Testis (tissue), 3 donors: Measurements from ENCODE around the gene CRIP3. TPM values are rescaled to one million over a fixed set of nuclear protein-coding genes. Genes with fewer than 3 reads are reported as not detected.

Experiments
- DNase-seq: peaks from one replicate; pipeline ENCODE4 v3.0.0-alpha.2; 2019
- H3K27ac ChIP-seq, 2 donors: fragments of 200-600 bp; sonication (generic); one replicate each; pipeline ENCODE4 v1.5.1; 2019
- H3K27me3 ChIP-seq: fragments of 200-600 bp; sonication (generic); one replicate; pipeline ENCODE4 v1.5.1; 2019
- H3K36me3 ChIP-seq: fragments of 200-600 bp; sonication (generic); one replicate; pipeline ENCODE4 v1.5.1; 2017; ENCODE audit warnings: low read depth; ENCODE audit errors: missing control alignments
- H3K4me1 ChIP-seq: fragments of 200-600 bp; sonication (generic); one replicate; pipeline ENCODE4 v1.5.1; 2019
- H3K4me3 ChIP-seq, 2 donors: fragments of 200-600 bp; sonication (generic); one replicate each; pipeline ENCODE4 v1.5.1; 2017 to 2019
- H3K9me3 ChIP-seq: fragments of 200-600 bp; sonication (generic); one replicate; pipeline ENCODE4 v1.5.1; 2017
- POLR2A ChIP-seq: fragments of 450-650 bp; IDR thresholded peaks from one replicate; pipeline ENCODE4 v1.6.1; 2017; ENCODE audit warnings: antibody characterized with exemption, mild to moderate bottlenecking, moderate library complexity
- WGBS, 2 donors: methylation state at CpG; one replicate each; pipeline ENCODE4 v1.1.5; 2018; 5-methylcytosine and 5-hydroxymethylcytosine counted together
- intact Hi-C: fragments of 100-400 bp; cut with DNase I; formaldehyde crosslinking; loops from one replicate; pipeline ENCODE4 v1.15.1; 2023; ENCODE audit warnings: low total_unique reads
- polyA plus RNA-seq: library from polyadenylated mRNA; stranded (reverse); fragments of 350-450 nt; fragmentation: Illumina TruSeq; extraction: RNeasy Lipid Tissue Mini Kit (QIAGEN cat#74804); gene quantifications from one replicate; pipeline ENCODE4 v1.2.3, GENCODE V29; 2014; ENCODE audit warnings: low read depth, low replicate concordance; ENCODE audit not compliant: insufficient read depth
- total RNA-seq, 2 donors: library from RNA; depleted of rRNA; stranded (reverse); fragments of >200 nt; gene quantifications; one replicate each; pipeline ENCODE4 v1.2.3, GENCODE V29; 2016
- TF ChIP-seq, protein P1 (sequence below), 3 experiments: fragments of 450-650 bp in 2 of 3; fragments of 200-600 bp in 1 of 3; sonication (generic) in 1 of 3; IDR thresholded peaks; one replicate each; pipeline ENCODE4 v1.5.1; 2016 to 2019; ENCODE audit warnings: antibody characterized with exemption in 3 of 3, mild to moderate bottlenecking in 2 of 3, moderate library complexity in 1 of 3

The CRIP3 gene
- total and polyA plus RNA-seq, 3 donors from 2014 or later = 13.4 to 34.3 (median 33.4) TPM

DNA sequence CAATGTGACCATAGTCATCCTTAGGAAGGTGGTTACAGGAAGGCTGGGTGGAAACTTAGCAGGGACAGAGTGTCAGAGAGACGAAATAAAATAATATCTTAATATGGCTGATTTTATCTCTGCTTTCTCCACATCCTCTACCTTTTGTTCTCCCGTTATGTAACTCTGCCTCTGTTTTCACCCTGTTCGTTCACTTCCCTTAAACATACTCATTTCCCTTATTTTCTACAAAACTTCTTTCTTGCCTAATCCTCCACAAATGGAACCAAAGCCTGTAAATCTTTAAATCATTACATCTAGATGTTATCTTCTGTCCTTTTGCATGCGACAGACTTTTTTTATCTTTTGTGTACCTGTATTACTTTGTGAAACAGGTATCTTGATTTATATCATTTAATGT is 23.3 kb upstream of the CRIP3 start:
- intact Hi-C loops = no loop called here
- TF ChIP-seq POLR2A = no peak
- TF ChIP-seq, protein P1, sequence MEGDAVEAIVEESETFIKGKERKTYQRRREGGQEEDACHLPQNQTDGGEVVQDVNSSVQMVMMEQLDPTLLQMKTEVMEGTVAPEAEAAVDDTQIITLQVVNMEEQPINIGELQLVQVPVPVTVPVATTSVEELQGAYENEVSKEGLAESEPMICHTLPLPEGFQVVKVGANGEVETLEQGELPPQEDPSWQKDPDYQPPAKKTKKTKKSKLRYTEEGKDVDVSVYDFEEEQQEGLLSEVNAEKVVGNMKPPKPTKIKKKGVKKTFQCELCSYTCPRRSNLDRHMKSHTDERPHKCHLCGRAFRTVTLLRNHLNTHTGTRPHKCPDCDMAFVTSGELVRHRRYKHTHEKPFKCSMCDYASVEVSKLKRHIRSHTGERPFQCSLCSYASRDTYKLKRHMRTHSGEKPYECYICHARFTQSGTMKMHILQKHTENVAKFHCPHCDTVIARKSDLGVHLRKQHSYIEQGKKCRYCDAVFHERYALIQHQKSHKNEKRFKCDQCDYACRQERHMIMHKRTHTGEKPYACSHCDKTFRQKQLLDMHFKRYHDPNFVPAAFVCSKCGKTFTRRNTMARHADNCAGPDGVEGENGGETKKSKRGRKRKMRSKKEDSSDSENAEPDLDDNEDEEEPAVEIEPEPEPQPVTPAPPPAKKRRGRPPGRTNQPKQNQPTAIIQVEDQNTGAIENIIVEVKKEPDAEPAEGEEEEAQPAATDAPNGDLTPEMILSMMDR (IDR thresholded peaks at IDR 0.05) = no peak
- H3K9me3 ChIP-seq = no peaks in the 10 kb centered on the region
- H3K36me3 ChIP-seq = no peaks in the 10 kb centered on the region
- WGBS, 2 donors = 65 to 85% methylated on average over 4 of the region's 4 CpGs
- DNase-seq = no peak
- no peaks in the 10 kb centered on the region for H3K27me3 ChIP-seq
- H3K27ac ChIP-seq = no peak overlapping the region
- H3K4me3 ChIP-seq = no peak overlapping the region
- no peaks in the 10 kb centered on the region for H3K4me1 ChIP-seq

DNA sequence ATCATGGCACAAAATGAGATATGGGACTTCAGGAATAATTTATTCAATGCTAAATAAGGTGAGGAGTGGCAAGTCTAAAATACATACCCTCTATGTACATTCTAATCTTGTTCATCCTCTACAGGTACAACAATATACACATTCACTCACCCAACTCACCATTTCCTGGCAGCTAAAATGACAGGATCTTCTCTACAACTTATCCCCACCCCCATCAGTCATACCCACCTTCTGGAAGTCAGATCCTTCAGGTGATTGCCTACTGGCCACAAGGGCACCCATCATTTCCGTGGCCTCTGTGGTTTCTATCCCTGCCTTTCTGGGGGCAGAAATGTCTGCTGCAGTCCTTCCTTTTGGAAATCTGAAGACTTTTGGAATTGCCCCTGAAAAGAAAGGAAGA is 22.8 kb upstream of the CRIP3 start:
- Histone ChIP-seq H3K36me3 (no peaks in the 10 kb centered on the region), H3K27me3 (no peaks in the 10 kb centered on the region), H3K4me3 (no peak overlapping the region), H3K9me3 (no peaks in the 10 kb centered on the region), H3K4me1 (no peaks in the 10 kb centered on the region), H3K27ac (no peak overlapping the region)
- TF ChIP-seq, protein P1 (IDR thresholded peaks at IDR 0.05) = no peak
- no peak for TF ChIP-seq POLR2A
- WGBS, 2 donors = 88 to 100% methylated on average over 1 of the region's 1 CpG
- intact Hi-C loops = no loop called here
- DNase-seq = no peak

DNA sequence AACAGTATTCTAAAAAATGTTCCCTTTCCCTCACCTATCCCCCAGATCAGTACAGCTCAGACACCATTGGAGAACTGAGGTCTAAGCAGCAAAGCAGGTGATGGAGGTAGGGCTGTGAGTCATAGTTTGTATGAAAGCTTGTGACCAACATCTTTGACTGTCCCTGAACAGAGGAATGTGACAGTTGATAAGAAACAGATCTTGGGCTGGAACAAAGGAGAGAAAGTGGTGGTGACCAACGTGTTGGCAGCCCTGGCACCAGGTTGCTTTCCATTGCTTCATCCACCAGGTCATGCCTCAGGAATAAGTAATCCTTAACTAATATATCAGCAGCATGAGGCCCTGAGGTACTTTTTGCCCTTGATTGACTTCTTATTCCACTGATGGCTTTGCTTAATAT is 19.9 kb upstream of the CRIP3 start:
- H3K27me3 ChIP-seq = no peaks in the 10 kb centered on the region
- no peak for TF ChIP-seq POLR2A
- TF ChIP-seq, protein P1 (IDR thresholded peaks at IDR 0.05) = no peak
- H3K36me3 ChIP-seq = no peaks in the 10 kb centered on the region
- H3K4me3 ChIP-seq = no peak overlapping the region
- no peak overlapping the region for H3K27ac ChIP-seq
- 60 to 61% methylated on average over 1 of the region's 1 CpG for WGBS, 2 donors
- intact Hi-C loops = no loop called here
- H3K9me3 ChIP-seq = no peaks in the 10 kb centered on the region
- DNase-seq = no peak
- H3K4me1 ChIP-seq = no peaks in the 10 kb centered on the region

DNA sequence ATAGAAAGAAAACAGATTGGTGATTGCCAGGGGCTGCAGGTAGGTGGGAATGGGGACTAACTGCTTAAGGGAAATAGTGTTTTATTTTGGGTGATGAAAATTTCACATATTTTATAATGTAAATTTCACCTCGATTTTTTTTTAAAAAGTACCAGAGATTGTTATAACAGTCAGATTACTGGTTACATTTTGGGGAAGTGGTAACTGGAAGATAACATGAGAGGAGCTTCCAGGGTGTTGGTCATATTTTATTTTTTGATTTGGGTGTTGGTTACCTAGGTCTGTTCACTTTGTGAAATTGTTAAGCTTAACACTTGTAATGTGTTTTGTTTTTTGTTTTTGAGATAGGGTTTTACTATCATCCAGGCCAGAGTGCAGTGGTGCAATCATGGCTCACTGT is 17.2 kb upstream of the CRIP3 start:
- DNase-seq = no peak
- H3K4me3 ChIP-seq = no peak overlapping the region
- H3K4me1 ChIP-seq = no peaks in the 10 kb centered on the region
- WGBS, 2 donors = 68 to 86% methylated on average over 1 of the region's 1 CpG
- H3K9me3 ChIP-seq = no peaks in the 10 kb centered on the region
- no peaks in the 10 kb centered on the region for H3K27me3 ChIP-seq
- intact Hi-C loops = no loop called here
- H3K27ac ChIP-seq = no peak overlapping the region
- H3K36me3 ChIP-seq = no peaks in the 10 kb centered on the region
- TF ChIP-seq, protein P1 (IDR thresholded peaks at IDR 0.05) = no peak

DNA sequence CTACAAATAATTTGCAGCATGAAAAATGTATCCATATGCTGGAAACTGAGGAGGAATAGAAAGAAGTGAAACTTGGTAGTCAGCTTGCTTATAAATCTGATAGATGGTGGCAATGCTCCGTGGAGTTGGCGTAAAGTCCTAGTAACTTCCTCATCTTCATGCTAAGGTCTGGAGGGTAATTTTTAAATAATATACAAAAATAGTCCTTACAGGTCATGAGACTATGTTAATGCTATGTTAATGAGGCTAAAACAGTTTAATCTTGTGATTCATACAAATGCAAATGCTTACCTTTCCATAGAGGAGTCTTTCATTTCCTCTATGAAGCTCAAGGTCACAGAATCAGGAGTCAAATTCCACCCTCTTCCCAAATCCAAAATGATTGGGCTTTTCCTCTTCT is 9.4 kb upstream of the CRIP3 start:
- Histone ChIP-seq H3K27me3 (no peaks in the 10 kb centered on the region), H3K4me3 (no peak overlapping the region), H3K4me1 (no peaks in the 10 kb centered on the region), H3K36me3 (no peaks in the 10 kb centered on the region), H3K27ac (no peak overlapping the region), H3K9me3 (no peaks in the 10 kb centered on the region)
- WGBS, 2 donors = 94 to 98% methylated on average over 2 of the region's 2 CpGs
- TF ChIP-seq POLR2A = no peak
- TF ChIP-seq, protein P1 (IDR thresholded peaks at IDR 0.05) = no peak
- intact Hi-C loops = no loop called here
- no peak for DNase-seq
